ENCODE measurements around the gene PPP1R14D. TPM values are rescaled to one million over a fixed set of nuclear protein-coding genes. Genes with fewer than 3 reads are reported as not detected.

PPP1R14D gene
- total RNA-seq, 4 donors from 2014 or later, result not detected

DNA sequence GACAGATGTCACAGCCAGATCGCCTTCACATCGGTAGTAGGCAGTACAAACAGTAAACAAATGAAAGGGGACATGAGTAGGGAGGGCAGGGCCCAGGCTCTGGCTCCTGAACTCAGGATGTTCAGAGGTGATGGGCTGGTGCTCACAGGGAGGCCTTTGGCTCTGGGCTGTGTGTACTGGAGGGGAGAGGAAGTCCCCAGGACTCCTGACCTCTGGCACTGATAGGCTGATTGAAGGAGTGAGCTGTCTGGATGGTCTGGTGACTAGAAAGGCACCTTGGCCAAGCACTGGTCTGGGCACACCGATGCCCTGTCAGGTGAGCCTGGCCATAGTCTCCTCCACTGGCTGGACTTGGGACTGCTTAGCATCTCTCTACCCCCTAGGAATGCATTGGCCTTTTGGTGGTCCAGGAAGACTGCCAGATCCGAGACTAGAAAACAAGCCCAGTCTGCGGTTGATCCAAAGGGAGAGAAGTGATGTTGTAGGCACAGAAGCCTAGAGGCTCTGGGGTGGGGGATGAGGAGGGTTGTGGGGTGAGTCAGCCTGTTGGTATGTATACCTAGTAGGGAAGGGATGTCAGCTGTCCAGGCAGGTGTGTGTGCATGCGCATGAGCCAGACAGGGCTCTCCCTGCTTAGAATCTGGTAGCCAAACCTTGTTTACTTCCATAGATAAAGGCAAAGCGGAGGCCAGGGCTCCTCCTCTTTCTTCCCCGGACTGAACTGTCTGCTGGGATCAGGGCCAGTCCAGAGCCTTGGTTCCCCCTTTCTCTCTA, 17.2 kb upstream of the PPP1R14D start:
- H3K4me1 ChIP-seq, result peaks cover 0 to 20% (median 11%) of the 10 kb centered on the region in 4 donors
- H3K27ac ChIP-seq, result peak overlapping the region in 1 of 4 donors; percentile 78
- TF ChIP-seq POLR2A (IDR thresholded peaks at IDR 0.05) (no peak), EP300 (IDR thresholded peaks at IDR 0.05) (no peak)
- TF ChIP-seq, protein P1, sequence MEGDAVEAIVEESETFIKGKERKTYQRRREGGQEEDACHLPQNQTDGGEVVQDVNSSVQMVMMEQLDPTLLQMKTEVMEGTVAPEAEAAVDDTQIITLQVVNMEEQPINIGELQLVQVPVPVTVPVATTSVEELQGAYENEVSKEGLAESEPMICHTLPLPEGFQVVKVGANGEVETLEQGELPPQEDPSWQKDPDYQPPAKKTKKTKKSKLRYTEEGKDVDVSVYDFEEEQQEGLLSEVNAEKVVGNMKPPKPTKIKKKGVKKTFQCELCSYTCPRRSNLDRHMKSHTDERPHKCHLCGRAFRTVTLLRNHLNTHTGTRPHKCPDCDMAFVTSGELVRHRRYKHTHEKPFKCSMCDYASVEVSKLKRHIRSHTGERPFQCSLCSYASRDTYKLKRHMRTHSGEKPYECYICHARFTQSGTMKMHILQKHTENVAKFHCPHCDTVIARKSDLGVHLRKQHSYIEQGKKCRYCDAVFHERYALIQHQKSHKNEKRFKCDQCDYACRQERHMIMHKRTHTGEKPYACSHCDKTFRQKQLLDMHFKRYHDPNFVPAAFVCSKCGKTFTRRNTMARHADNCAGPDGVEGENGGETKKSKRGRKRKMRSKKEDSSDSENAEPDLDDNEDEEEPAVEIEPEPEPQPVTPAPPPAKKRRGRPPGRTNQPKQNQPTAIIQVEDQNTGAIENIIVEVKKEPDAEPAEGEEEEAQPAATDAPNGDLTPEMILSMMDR (IDR thresholded peaks at IDR 0.05), result no peak
- 82 to 88% methylated on average over 8 of the region's 8 CpGs for WGBS, 2 donors
- H3K4me3 ChIP-seq, result peak overlapping the region in 1 of 4 donors; percentile 3
- no peaks in the 10 kb centered on the region for H3K36me3 ChIP-seq
- H3K27me3 ChIP-seq, result peaks cover 0 to 30% of the 10 kb centered on the region in 2 donors
- no peaks in the 10 kb centered on the region for H3K9me3 ChIP-seq
- DNase-seq (ENCODE audit: low spot score in 2 of 2), result no peak

GRCh38 chr15:40845036-40845435, 16.5 kb upstream of the PPP1R14D start:
- DNase-seq (ENCODE audit: low spot score in 2 of 2), result no peak
- Histone ChIP-seq H3K9me3 (no peaks in the 10 kb centered on the region), H3K27me3 (peaks cover 0 to 30% of the 10 kb centered on the region in 2 donors), H3K4me1 (peaks cover 0 to 20% (median 11%) of the 10 kb centered on the region in 4 donors), H3K27ac (peak overlapping the region in 1 of 4 donors; percentile 78), H3K4me3 (peak overlapping the region in 3 of 4 donors; percentile 31 to 57 (median 55)), H3K36me3 (no peaks in the 10 kb centered on the region)
- TF ChIP-seq EP300 (IDR thresholded peaks at IDR 0.05) (no peak), POLR2A (IDR thresholded peaks at IDR 0.05) (no peak)
- TF ChIP-seq, protein P1 (IDR thresholded peaks at IDR 0.05), result no peak
- WGBS, 2 donors, result 61% methylated on average over 12 of the region's 12 CpGs

- no peak for DNase-seq (ENCODE audit: low spot score in 2 of 2)
- Histone ChIP-seq H3K36me3 (no peaks in the 10 kb centered on the region), H3K4me1 (peaks cover 0 to 20% (median 11%) of the 10 kb centered on the region in 4 donors), H3K9me3 (no peaks in the 10 kb centered on the region), H3K27ac (peak overlapping the region in 1 of 4 donors; percentile 69), H3K27me3 (peaks cover 0 to 30% of the 10 kb centered on the region in 2 donors), H3K4me3 (peak overlapping the region; percentile 26 to 57 (median 43))
- TF ChIP-seq POLR2A (IDR thresholded peaks at IDR 0.05) (no peak), EP300 (IDR thresholded peaks at IDR 0.05) (no peak)
- TF ChIP-seq, protein P1 (IDR thresholded peaks at IDR 0.05), result no peak
- WGBS, 2 donors, result 1% methylated on average over 17 to 20 of the region's 28 CpGs
These were observed 16.2 kb upstream of the PPP1R14D start for GRCh38 chr15:40844696-40845030.

DNA sequence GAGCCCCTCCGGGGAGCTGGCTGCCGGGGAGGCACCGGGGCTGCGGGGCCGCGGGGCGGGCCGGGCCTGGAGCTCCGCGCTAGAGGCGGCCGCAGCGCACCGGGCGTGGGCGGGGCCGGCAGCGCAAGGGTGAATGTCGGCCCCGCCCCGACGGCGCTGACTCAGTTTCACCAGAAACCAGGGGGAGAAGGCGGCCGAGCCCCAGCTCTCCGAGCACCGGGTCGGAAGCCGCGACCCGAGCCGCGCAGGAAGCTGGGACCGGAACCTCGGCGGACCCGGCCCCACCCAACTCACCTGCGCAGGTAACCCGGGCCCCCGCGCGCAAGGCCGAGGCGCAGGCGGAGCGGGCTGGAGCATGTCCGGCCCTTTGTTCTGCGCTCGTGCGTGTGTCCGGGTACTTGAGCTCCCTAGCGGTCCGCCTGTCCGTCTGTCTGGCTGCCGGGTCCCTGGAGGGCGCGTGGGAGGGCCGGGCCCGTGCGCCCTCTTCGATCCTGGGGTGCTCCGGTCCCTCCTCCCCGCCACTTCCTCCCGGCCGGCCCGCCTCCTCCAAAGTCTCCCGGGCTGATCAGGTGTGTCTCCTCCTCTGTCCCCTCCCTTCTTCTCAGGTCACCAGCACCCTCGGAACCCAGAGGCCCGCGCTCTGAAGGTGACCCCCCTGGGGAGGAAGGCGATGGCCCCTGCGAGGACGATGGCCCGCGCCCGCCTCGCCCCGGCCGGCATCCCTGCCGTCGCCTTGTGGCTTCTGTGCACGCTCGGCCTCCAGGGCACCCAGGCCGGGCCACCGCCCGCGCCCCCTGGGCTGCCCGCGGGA, 15.6 kb upstream of the PPP1R14D start, which contains the start of gene SPINT1:
TSS of gene SPINT1 (plus strand) at position 164 of the 811 bp plus-strand sequence. CDS start at position 671, 507 bp downstream.
- Histone ChIP-seq H3K27me3 (peaks cover 0 to 30% of the 10 kb centered on the region in 2 donors), H3K36me3 (no peaks in the 10 kb centered on the region), H3K27ac (peak within 1 kb of the TSS in 1 of 4 donors; percentile 69), H3K9me3 (no peaks in the 10 kb centered on the region), H3K4me1 (peaks cover 0 to 20% (median 11%) of the 10 kb centered on the region in 4 donors), H3K4me3 (peak within 1 kb of the TSS; percentile 26 to 57 (median 43))
- DNase-seq (ENCODE audit: low spot score in 2 of 2), result no peak
- 1% methylated on average over 19 to 25 of the region's 89 CpGs for WGBS, 2 donors
- TF ChIP-seq POLR2A (IDR thresholded peaks at IDR 0.05) (no peak), EP300 (IDR thresholded peaks at IDR 0.05) (no peak)
- TF ChIP-seq, protein P1 (IDR thresholded peaks at IDR 0.05), result no peak
